Measurements from ENCODE around the gene SRP68. TPM values are rescaled to one million over a fixed set of nuclear protein-coding genes. Genes with fewer than 3 reads are reported as not detected.

Gene SRP68
- total and polyA plus RNA-seq, 9 of the 15 experiments (the other 6 are each of a cell fraction or from before 2014, with no cell fraction given), result 29.4 to 92.6 (median 36.2) TPM

DNA sequence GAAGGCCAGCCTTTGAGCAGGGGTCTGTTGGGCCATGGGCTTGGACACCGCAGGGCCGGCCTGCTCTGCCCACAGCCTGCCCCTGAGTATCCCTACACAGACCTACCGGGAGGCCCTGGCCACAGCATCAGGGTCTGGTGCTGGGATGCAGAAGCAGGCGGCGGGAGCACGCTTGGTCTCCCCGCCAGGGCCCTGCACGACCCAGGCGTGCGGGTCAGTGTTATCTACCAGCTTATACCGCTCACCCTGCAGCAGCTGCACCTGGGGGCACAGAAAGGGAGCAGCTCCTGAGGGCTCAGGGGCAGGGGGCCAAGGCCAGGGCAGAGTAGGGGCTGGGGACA, 54.0 kb downstream of the SRP68 start (continued):
- TF ChIP-seq ETV6 (IDR thresholded peaks at IDR 0.05; ENCODE audit: borderline replicate concordance in 1 of 2, low read depth in 2 of 2, low read length in 1 of 2) (no peak), ETV6 (CRISPR knock-in tag; IDR thresholded peaks at IDR 0.05; ENCODE audit: borderline replicate concordance) (no peak), CC2D1A (IDR thresholded peaks at IDR 0.05) (no peak), ZNF41 (CRISPR knock-in tag; conservative IDR thresholded peaks at IDR 0.05) (no peak)

DNA sequence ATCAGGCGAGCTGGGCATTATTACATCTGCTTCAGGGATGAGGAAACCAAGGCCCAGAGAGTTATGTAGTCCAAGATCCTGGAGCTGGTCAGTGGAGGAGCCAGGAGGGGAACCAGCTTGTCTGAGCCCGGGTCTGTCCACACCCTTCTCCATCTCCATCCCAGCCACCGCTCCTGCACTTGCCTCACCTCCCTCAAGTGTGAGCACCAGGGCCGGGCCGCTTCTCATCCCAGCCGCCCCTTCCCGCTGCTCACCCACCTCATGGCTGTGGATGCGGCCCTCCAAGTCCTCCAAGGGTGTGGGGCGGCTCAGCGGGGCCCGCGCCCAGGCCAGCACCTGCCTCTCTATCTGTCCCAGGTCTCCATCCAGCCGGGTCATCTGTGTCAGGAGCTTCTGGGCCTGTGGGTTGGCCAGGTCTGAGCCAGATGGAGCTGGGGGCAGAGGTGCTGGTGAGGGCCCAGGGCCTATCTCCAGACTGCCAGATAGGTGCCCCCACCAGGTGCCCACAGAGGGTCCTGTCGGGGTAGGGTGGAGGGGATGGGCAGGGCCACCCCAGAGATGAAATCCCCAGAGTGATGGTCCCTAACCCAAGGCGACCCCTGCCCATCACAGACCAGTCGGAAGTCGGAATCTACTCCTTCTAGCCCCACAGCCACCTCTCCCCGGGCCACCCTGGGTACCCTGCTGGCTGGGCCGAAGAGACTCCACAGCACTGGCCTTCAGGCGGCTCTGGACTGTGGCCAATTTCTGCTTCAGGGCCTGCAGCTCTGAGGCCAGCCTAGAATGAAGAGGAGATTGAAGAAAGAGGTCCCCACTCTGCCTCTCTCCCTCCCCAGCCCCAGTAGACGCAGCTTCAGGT, 54.6 kb downstream of the SRP68 start:
- Histone ChIP-seq H3K36me3 (ENCODE audit: control insufficient read depth, insufficient read depth, low read length) (no peaks in the 10 kb centered on the region), H3K4me3 (no peak overlapping the region), H4K20me1 (replicated peaks; ENCODE audit: control insufficient read depth, insufficient read depth, low read length) (0 out of 2 replicates have a peak, but pooled peaks cover 8% of the 10 kb centered on the region), H2AFZ (ENCODE audit: low read depth, low read length) (no peak overlapping the region), H3K79me2 (ENCODE audit: control insufficient read depth, insufficient read depth, low read length) (no peaks in the 10 kb centered on the region), H3K9me3 (replicated peaks; ENCODE audit: control insufficient read depth, insufficient read depth, low read depth, low read length) (no peaks in the 10 kb centered on the region), H3K27me3 (ENCODE audit: control insufficient read depth in 2 of 2, insufficient read depth in 2 of 2, low read length in 2 of 2) (peaks cover 17 to 45% of the 10 kb centered on the region in 2 experiments; a peak in 4 of 5 replicates), H3K27ac (ENCODE audit: extremely low read depth, low read depth, low read length) (no peak overlapping the region), H3K4me1 (replicated peaks in 1 of 2; ENCODE audit: control insufficient read depth in 2 of 2, insufficient read depth in 2 of 2, low read length in 2 of 2) (peaks cover 0 to 52% of the 10 kb centered on the region in 2 experiments; a peak in 3 of 5 replicates), H3K4me2 (ENCODE audit: insufficient read depth, low read length) (no peak overlapping the region), H3K9ac (ENCODE audit: insufficient read depth in 1 of 2, low read depth in 2 of 2, low read length in 2 of 2) (peak overlapping the region in 1 of 2 experiments; percentile 52; a peak in 1 of 4 replicates), H3K9me1 (ENCODE audit: control insufficient read depth, insufficient read depth, low read length) (no peaks in the 10 kb centered on the region)
- DNase-seq (ENCODE audit: extremely low read depth in 1 of 4, low spot score in 3 of 4), result no peak
- ATAC-seq, result no peak
- CTCF ChIA-PET (ENCODE audit: low intra/inter-chr PET ratio), result no interaction called here
- BruUV-seq (replicated peaks), result no TSS peak
- intact Hi-C loops (cut with micrococcal nuclease) (loop anchor here (5.0 kb wide), 1 partner anchor 260 kb away; no protein-coding TSS in a partner anchor), in situ Hi-C loops (cut with MboI) (no loop called here)
- 24% methylated on average over 21 of the region's 21 CpGs for WGBS (ENCODE audit: insufficient coverage, low coverage, missing lambda C conversion rate)
- POLR2A ChIA-PET, result interaction anchor here (0.5 to 0.7 kb wide), 2 partner anchors 76 to 1053 kb away, joined by 3 read pairs; no protein-coding TSS in a partner anchor
- TF ChIP-seq TFAM (CRISPR knock-in tag; conservative IDR thresholded peaks at IDR 0.05) (no peak), NFIC (IDR thresholded peaks at IDR 0.05) (0 out of 2 replicates have a peak, but pooled peaks have one; percentile 34)
- TF ChIP-seq, protein P1, sequence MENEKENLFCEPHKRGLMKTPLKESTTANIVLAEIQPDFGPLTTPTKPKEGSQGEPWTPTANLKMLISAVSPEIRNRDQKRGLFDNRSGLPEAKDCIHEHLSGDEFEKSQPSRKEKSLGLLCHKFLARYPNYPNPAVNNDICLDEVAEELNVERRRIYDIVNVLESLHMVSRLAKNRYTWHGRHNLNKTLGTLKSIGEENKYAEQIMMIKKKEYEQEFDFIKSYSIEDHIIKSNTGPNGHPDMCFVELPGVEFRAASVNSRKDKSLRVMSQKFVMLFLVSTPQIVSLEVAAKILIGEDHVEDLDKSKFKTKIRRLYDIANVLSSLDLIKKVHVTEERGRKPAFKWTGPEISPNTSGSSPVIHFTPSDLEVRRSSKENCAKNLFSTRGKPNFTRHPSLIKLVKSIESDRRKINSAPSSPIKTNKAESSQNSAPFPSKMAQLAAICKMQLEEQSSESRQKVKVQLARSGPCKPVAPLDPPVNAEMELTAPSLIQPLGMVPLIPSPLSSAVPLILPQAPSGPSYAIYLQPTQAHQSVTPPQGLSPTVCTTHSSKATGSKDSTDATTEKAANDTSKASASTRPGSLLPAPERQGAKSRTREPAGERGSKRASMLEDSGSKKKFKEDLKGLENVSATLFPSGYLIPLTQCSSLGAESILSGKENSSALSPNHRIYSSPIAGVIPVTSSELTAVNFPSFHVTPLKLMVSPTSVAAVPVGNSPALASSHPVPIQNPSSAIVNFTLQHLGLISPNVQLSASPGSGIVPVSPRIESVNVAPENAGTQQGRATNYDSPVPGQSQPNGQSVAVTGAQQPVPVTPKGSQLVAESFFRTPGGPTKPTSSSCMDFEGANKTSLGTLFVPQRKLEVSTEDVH (IDR thresholded peaks at IDR 0.05; ENCODE audit: low read depth, partially characterized antibody), result no peak
- FAIRE-seq, result no peak
